Subcutaneous adipose tissue (tissue), 4 donors: ENCODE measurements around the gene UPF3B. TPM values are rescaled to one million over a fixed set of nuclear protein-coding genes. Genes with fewer than 3 reads are reported as not detected.

Experiments used
- CTCF ChIP-seq: fragments of 450-650 bp; IDR thresholded peaks from one replicate; pipeline ENCODE4 v1.5.1; 2016; ENCODE audit warnings: low read depth, mild to moderate bottlenecking, control low read depth, antibody characterized with exemption, moderate library complexity
- total RNA-seq, 4 donors: library from RNA; depleted of rRNA; stranded (reverse); fragments of >200 nt; gene quantifications; one replicate each; pipeline ENCODE4 v1.1.0, GENCODE V29; 2016

The UPF3B gene
- total RNA-seq = 1 to 10 TPM; 6.3 to 7.9 (median 6.9) TPM

GRCh38 chrX:119852382-119853353 is at the start of gene UPF3B:
Gene UPF3B (minus strand): TSS chrX:119852963. CDS start chrX:119852928, 35 bp downstream.
- no peak for TF ChIP-seq CTCF

- no peak for TF ChIP-seq CTCF
Observed at GRCh38 chrX:119900976-119901375, 48.2 kb upstream of the UPF3B start.

GRCh38 chrX:119899125-119899524 is 46.4 kb upstream of the UPF3B start:
- no peak for TF ChIP-seq CTCF

- no peak for TF ChIP-seq CTCF
Observed at GRCh38 chrX:119895843-119896326, 43.1 kb upstream of the UPF3B start, which contains the start of gene AKAP14. Gene AKAP14 (plus strand): TSS chrX:119895893. CDS start chrX:119903224, 7,331 bp downstream.

- TF ChIP-seq CTCF = no peak
Observed at GRCh38 chrX:119887721-119888425, 35.1 kb upstream of the UPF3B start.

GRCh38 chrX:119885554-119886428 is 33.0 kb upstream of the UPF3B start:
- TF ChIP-seq CTCF = no peak
